ENCODE measurements around the gene MBNL1.

DNA sequence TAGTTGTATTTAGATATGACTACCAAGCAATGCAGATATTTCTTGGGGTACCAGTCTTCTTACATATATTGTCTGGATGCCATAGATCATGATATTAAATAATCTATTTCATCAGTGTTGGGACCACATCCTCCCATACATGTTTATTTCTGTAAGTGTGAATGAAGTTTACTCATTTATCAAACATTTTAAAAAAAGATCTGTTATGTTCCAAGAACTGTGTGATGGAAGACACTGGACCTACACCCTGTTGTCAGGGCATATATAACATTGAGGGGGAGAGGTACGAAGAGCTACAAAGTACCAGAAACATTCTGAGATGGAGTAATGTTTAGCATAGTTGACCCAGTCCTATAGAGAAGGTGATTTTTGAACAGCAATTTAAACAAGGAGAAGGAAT is 26.6 kb downstream of the MBNL1 start:
- TF ChIP-seq, protein P1, sequence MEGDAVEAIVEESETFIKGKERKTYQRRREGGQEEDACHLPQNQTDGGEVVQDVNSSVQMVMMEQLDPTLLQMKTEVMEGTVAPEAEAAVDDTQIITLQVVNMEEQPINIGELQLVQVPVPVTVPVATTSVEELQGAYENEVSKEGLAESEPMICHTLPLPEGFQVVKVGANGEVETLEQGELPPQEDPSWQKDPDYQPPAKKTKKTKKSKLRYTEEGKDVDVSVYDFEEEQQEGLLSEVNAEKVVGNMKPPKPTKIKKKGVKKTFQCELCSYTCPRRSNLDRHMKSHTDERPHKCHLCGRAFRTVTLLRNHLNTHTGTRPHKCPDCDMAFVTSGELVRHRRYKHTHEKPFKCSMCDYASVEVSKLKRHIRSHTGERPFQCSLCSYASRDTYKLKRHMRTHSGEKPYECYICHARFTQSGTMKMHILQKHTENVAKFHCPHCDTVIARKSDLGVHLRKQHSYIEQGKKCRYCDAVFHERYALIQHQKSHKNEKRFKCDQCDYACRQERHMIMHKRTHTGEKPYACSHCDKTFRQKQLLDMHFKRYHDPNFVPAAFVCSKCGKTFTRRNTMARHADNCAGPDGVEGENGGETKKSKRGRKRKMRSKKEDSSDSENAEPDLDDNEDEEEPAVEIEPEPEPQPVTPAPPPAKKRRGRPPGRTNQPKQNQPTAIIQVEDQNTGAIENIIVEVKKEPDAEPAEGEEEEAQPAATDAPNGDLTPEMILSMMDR (IDR thresholded peaks at IDR 0.05), result no peak
- TF ChIP-seq POLR2A (IDR thresholded peaks at IDR 0.05) (no peak), POLR2AphosphoS5 (IDR thresholded peaks at IDR 0.05) (no peak)
